ENCODE data around the gene TRABD2B. TPM values are rescaled to one million over a fixed set of nuclear protein-coding genes. Genes with fewer than 3 reads are reported as not detected.

Gene TRABD2B
- total and polyA plus RNA-seq, 2 of the 13 experiments (the other 11 are each of a cell fraction or from before 2014, with no cell fraction given), result 0.04 TPM; not detected in 1

DNA sequence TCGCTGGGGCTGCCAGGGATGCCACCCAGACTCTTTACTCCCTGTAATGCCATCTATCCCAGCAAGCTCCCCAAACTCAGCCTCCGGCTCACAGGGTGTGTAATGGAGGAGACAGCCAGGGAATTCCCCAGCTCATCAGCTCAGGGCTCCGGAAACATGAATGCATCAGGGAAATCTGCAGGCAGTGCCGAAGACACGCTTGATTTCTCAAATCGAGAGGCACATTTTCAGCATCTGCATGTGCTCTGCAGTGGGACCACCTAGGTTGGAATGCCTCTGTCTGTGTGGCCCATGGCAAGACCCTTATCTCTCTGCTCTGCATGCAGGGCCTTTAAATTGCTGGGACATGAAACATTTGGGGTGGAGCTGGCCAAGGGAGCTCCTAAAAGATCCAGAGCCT is 170.1 kb downstream of the TRABD2B start:
- POLR2A ChIA-PET, result interaction anchor here (1.0 to 1.4 kb wide), 3 partner anchors 40 to 92 kb away, joined by 3 to 4 read pairs (median 4); no protein-coding TSS in a partner anchor
- no TSS peak for BruUV-seq (replicated peaks)
- CTCF ChIA-PET (ENCODE audit: low intra/inter-chr PET ratio, low total read pairs), result no interaction called here

More for the DNA sequence above, 170.1 kb downstream of the TRABD2B start:
- ATAC-seq (no peak), DNase-seq (ENCODE audit: low spot score) (no peak), FAIRE-seq (no peak)
- H2AFZ ChIP-seq (ENCODE audit: low read length), result no peak overlapping the region
- no peaks in the 10 kb centered on the region for H3K36me3 ChIP-seq (replicated peaks in 1 of 2; ENCODE audit: control insufficient read depth in 1 of 2, insufficient read depth in 2 of 2, low read length in 2 of 2)
- TF ChIP-seq ZNF746 (CRISPR knock-in tag; IDR thresholded peaks at IDR 0.05) (no peak), ZNF709 (CRISPR knock-in tag; IDR thresholded peaks at IDR 0.05) (0 out of 2 replicates have a peak, but pooled peaks have one; percentile 53), RELA (CRISPR knock-in tag; IDR thresholded peaks at IDR 0.05) (no peak)
- TF ChIP-seq, protein P1, sequence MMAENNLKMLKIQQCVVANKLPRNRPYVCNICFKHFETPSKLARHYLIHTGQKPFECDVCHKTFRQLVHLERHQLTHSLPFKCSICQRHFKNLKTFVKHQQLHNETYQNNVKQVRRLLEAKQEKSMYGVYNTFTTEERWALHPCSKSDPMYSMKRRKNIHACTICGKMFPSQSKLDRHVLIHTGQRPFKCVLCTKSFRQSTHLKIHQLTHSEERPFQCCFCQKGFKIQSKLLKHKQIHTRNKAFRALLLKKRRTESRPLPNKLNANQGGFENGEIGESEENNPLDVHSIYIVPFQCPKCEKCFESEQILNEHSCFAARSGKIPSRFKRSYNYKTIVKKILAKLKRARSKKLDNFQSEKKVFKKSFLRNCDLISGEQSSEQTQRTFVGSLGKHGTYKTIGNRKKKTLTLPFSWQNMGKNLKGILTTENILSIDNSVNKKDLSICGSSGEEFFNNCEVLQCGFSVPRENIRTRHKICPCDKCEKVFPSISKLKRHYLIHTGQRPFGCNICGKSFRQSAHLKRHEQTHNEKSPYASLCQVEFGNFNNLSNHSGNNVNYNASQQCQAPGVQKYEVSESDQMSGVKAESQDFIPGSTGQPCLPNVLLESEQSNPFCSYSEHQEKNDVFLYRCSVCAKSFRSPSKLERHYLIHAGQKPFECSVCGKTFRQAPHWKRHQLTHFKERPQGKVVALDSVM (CRISPR knock-in tag; IDR thresholded peaks at IDR 0.05), result 0 out of 2 replicates have a peak, but pooled peaks have one; percentile 6
- TF ChIP-seq, protein P2, sequence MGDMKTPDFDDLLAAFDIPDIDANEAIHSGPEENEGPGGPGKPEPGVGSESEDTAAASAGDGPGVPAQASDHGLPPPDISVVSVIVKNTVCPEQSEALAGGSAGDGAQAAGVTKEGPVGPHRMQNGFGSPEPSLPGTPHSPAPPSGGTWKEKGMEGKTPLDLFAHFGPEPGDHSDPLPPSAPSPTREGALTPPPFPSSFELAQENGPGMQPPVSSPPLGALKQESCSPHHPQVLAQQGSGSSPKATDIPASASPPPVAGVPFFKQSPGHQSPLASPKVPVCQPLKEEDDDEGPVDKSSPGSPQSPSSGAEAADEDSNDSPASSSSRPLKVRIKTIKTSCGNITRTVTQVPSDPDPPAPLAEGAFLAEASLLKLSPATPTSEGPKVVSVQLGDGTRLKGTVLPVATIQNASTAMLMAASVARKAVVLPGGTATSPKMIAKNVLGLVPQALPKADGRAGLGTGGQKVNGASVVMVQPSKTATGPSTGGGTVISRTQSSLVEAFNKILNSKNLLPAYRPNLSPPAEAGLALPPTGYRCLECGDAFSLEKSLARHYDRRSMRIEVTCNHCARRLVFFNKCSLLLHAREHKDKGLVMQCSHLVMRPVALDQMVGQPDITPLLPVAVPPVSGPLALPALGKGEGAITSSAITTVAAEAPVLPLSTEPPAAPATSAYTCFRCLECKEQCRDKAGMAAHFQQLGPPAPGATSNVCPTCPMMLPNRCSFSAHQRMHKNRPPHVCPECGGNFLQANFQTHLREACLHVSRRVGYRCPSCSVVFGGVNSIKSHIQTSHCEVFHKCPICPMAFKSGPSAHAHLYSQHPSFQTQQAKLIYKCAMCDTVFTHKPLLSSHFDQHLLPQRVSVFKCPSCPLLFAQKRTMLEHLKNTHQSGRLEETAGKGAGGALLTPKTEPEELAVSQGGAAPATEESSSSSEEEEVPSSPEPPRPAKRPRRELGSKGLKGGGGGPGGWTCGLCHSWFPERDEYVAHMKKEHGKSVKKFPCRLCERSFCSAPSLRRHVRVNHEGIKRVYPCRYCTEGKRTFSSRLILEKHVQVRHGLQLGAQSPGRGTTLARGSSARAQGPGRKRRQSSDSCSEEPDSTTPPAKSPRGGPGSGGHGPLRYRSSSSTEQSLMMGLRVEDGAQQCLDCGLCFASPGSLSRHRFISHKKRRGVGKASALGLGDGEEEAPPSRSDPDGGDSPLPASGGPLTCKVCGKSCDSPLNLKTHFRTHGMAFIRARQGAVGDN (CRISPR knock-in tag; IDR thresholded peaks at IDR 0.05), result peak; percentile 38
- TF ChIP-seq, protein P3, sequence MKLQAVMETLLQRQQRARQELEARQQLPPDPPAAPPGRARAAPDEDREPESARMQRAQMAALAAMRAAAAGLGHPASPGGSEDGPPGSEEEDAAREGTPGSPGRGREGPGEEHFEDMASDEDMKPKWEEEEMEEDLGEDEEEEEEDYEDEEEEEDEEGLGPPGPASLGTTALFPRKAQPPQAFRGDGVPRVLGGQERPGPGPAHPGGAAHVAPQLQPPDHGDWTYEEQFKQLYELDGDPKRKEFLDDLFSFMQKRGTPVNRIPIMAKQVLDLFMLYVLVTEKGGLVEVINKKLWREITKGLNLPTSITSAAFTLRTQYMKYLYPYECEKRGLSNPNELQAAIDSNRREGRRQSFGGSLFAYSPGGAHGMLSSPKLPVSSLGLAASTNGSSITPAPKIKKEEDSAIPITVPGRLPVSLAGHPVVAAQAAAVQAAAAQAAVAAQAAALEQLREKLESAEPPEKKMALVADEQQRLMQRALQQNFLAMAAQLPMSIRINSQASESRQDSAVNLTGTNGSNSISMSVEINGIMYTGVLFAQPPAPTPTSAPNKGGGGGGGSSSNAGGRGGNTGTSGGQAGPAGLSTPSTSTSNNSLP (IDR thresholded peaks at IDR 0.05; ENCODE audit: low read depth, low read length), result no peak
- H3K4me1 ChIP-seq (ENCODE audit: insufficient read depth, low read length), result peaks cover 65% of the 10 kb centered on the region
- H3K9me3 ChIP-seq (ENCODE audit: low read length), result no peaks in the 10 kb centered on the region
- H4K20me1 ChIP-seq (ENCODE audit: insufficient read depth, low read length), result no peaks in the 10 kb centered on the region
- H3K27ac ChIP-seq (ENCODE audit: extremely low read length, insufficient read depth, low read length), result no peak overlapping the region
- in situ Hi-C loops (cut with HindIII; ENCODE audit: extremely low pct_ligation_motif_present, low pct_unique_long_range_greater_than_20kb) (no loop called here), intact Hi-C loops (cut with micrococcal nuclease; ENCODE audit: unreplicated experiment) (no loop called here)
- WGBS (ENCODE audit: low lambda C conversion rate), result 86% methylated on average over 4 of the region's 6 CpGs
- no peak overlapping the region; the same call in 1 of the 2 replicates for H3K9ac ChIP-seq (ENCODE audit: insufficient read depth, low read depth, low read length)
- H3K4me2 ChIP-seq (ENCODE audit: low read depth, low read length), result peak overlapping the region; percentile 10; the same call in 1 of the 2 replicates
- no peak overlapping the region for H3K4me3 ChIP-seq (replicated peaks in 1 of 3; ENCODE audit: insufficient read depth in 1 of 3, low read depth in 2 of 3, low read length in 3 of 3)
- H3K27me3 ChIP-seq (ENCODE audit: control insufficient read depth in 1 of 2, insufficient read depth in 2 of 2, low read length in 2 of 2), result no peaks in the 10 kb centered on the region
- no peaks in the 10 kb centered on the region for H3K79me2 ChIP-seq (ENCODE audit: insufficient read depth, low read length)
